Parietal lobe (tissue), 2 donors: ENCODE measurements around the gene ST14. TPM values are rescaled to one million over a fixed set of nuclear protein-coding genes. Genes with fewer than 3 reads are reported as not detected.

Experiments used
- small RNA-seq: library from RNA; depleted of rRNA; stranded (forward); fragments of <200 nt; gene quantifications from one replicate; pipeline ENCODE3, GENCODE V24; 2014; ENCODE audit warnings: low replicate concordance
- total RNA-seq: library from RNA; depleted of rRNA; stranded (reverse); fragments of >200 nt; gene quantifications from one replicate; pipeline ENCODE4 v1.2.3, GENCODE V29; 2014

The ST14 gene
- 0.31 TPM for total RNA-seq

DNA sequence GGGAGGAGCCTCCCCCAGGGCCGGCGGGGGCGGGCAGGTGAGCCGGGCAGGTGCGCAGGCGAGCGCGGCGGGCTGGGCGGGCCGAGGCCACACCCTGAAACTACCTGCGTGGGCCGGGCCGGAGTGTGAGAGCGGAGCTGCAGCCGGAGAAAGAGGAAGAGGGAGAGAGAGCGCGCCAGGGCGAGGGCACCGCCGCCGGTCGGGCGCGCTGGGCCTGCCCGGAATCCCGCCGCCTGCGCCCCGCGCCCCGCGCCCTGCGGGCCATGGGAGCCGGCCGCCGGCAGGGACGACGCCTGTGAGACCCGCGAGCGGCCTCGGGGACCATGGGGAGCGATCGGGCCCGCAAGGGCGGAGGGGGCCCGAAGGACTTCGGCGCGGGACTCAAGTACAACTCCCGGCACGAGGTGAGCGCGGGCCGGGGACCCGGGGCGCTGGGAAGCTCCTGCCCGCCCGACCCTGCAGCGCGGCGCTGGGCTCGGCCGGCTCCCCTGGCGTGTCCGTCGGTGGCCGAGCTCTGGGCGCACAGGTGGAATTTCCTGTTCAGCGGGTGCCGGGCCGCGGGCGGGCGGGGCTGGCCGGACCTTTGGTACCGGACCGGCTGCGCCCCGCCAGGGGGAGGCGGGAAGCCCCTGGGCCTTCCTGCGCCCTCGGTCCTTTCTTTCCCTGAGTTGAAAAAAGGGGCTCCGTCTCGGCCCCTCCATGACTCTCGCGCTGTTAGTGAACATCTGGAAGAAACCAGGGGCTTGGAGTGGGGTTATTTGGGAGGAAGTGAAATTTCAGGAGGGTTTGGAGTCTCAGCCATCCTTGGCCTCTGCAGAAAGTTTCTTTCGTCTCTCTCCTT lies at the start of gene ST14:
TSS of gene ST14 (plus strand) at position 126 of the 841 bp plus-strand sequence. CDS start at position 324, 198 bp downstream.

Small RNA genes lying within 50 kb of the gene (small RNA-seq; reads per million reads assigned to genes)
- not detected for gene RF00015

Other genes starting within 250 kb of the ST14 start
- 19.1 TPM for gene PRDM10, start 156.9 kb upstream of the ST14 start, total RNA-seq
- gene APLP2, start 89.9 kb upstream of the ST14 start, total RNA-seq = 209 TPM
- 125 TPM for gene ZBTB44, start 155.1 kb downstream of the ST14 start, total RNA-seq